GM19455 (cell line): ENCODE measurements around the gene SPDYC.
"Not testable (repeated sequence)": the region's sequence is repeated elsewhere in the genome, so short reads cannot be mapped to it uniquely, and the experiment has no call there.

ENCODE experiments used
- ATAC-seq: cut with Tn5 transposase; IDR thresholded peaks from one replicate; pipeline ENCODE4 v1.9.1; 2021; ENCODE audit not compliant: unreplicated experiment

The SPDYC gene

GRCh38 chr11:65134240-65134951 lies 35.6 kb upstream of the SPDYC start, which contains the start of gene SYVN1:
Gene SYVN1, minus strand, starts transcription at chr11:65134519. Its CDS starts 918 bp downstream, at chr11:65133601.
- peak; percentile 66 for ATAC-seq

- ATAC-seq, result peak; percentile 53
Observed at GRCh38 chr11:65134952-65135632, 34.9 kb upstream of the SPDYC start.

- ATAC-seq, result no peak
Observed at GRCh38 chr11:65135633-65136145, 34.3 kb upstream of the SPDYC start.

GRCh38 chr11:65136515-65137096 lies 33.4 kb upstream of the SPDYC start:
- no peak for ATAC-seq

GRCh38 chr11:65141896-65142494 lies 28.0 kb upstream of the SPDYC start:
- no peak for ATAC-seq

- no peak for ATAC-seq
Observed at GRCh38 chr11:65147352-65148075, 22.5 kb upstream of the SPDYC start.

- ATAC-seq, result no peak
Observed at GRCh38 chr11:65148657-65149056, 21.4 kb upstream of the SPDYC start.

- not testable (repeated sequence) for ATAC-seq
Observed at GRCh38 chr11:65150131-65150508, 19.9 kb upstream of the SPDYC start.

GRCh38 chr11:65150509-65151299 lies 19.3 kb upstream of the SPDYC start:
- ATAC-seq, result no peak

- ATAC-seq, result no peak
Observed at GRCh38 chr11:65151331-65151899, 18.6 kb upstream of the SPDYC start.

GRCh38 chr11:65152122-65152521 lies 17.9 kb upstream of the SPDYC start:
- ATAC-seq, result no peak

- no peak for ATAC-seq
Observed at GRCh38 chr11:65156256-65156655, 13.8 kb upstream of the SPDYC start.

GRCh38 chr11:65156926-65157325 lies 13.1 kb upstream of the SPDYC start:
- no peak for ATAC-seq

- no peak for ATAC-seq
Observed at GRCh38 chr11:65157336-65157735, 12.7 kb upstream of the SPDYC start.

GRCh38 chr11:65159012-65159411 lies 11.0 kb upstream of the SPDYC start:
- no peak for ATAC-seq

- ATAC-seq, result no peak
Observed at GRCh38 chr11:65160643-65161042, 9.4 kb upstream of the SPDYC start.

GRCh38 chr11:65163684-65164083 lies 6.3 kb upstream of the SPDYC start:
- no peak for ATAC-seq

- no peak for ATAC-seq
Observed at GRCh38 chr11:65165410-65166317, 4.4 kb upstream of the SPDYC start.

- ATAC-seq, result no peak
Observed at GRCh38 chr11:65166893-65167292, 3.1 kb upstream of the SPDYC start.
